ENCODE data around the gene CDH2.

The CDH2 gene

GRCh38 chr18:27969206-27969605, 207.7 kb downstream of the CDH2 start:
- DNase-seq = no peak
- H3K4me3 ChIP-seq (ENCODE audit: low read depth, low read length) = no peak overlapping the region
- TF ChIP-seq CTCF (IDR thresholded peaks at IDR 0.05; ENCODE audit: low read depth, low read length) = no peak
- no peaks in the 10 kb centered on the region for H3K9me3 ChIP-seq
- H3K27me3 ChIP-seq = no peaks in the 10 kb centered on the region
- H3K4me1 ChIP-seq = no peaks in the 10 kb centered on the region
- peaks cover 5% of the 10 kb centered on the region; the same call in 1 of the 2 replicates for H3K36me3 ChIP-seq

- no peak overlapping the region for H3K4me3 ChIP-seq (ENCODE audit: low read depth, low read length)
- H3K36me3 ChIP-seq = peaks cover 7% of the 10 kb centered on the region
- H3K4me1 ChIP-seq = no peaks in the 10 kb centered on the region
- no peaks in the 10 kb centered on the region for H3K27me3 ChIP-seq
- TF ChIP-seq CTCF (IDR thresholded peaks at IDR 0.05; ENCODE audit: low read depth, low read length) = no peak
- no peaks in the 10 kb centered on the region for H3K9me3 ChIP-seq
- DNase-seq = no peak
Measured at GRCh38 chr18:27967913-27968824, 208.8 kb downstream of the CDH2 start.

- no peak for DNase-seq
- Histone ChIP-seq H3K36me3 (peaks cover 11% of the 10 kb centered on the region), H3K9me3 (no peaks in the 10 kb centered on the region), H3K27me3 (no peaks in the 10 kb centered on the region), H3K4me1 (no peaks in the 10 kb centered on the region), H3K4me3 (ENCODE audit: low read depth, low read length) (no peak overlapping the region)
- TF ChIP-seq CTCF (IDR thresholded peaks at IDR 0.05; ENCODE audit: low read depth, low read length) = no peak
Measured at GRCh38 chr18:27966881-27967280, 210.0 kb downstream of the CDH2 start.

- no peak overlapping the region for H3K4me3 ChIP-seq (ENCODE audit: low read depth, low read length)
- peaks cover 14% of the 10 kb centered on the region for H3K36me3 ChIP-seq
- no peaks in the 10 kb centered on the region for H3K4me1 ChIP-seq
- no peak for DNase-seq
- H3K9me3 ChIP-seq = no peaks in the 10 kb centered on the region
- no peak for TF ChIP-seq CTCF (IDR thresholded peaks at IDR 0.05; ENCODE audit: low read depth, low read length)
- no peaks in the 10 kb centered on the region for H3K27me3 ChIP-seq
Measured at GRCh38 chr18:27964811-27965210, 212.1 kb downstream of the CDH2 start.

DNA sequence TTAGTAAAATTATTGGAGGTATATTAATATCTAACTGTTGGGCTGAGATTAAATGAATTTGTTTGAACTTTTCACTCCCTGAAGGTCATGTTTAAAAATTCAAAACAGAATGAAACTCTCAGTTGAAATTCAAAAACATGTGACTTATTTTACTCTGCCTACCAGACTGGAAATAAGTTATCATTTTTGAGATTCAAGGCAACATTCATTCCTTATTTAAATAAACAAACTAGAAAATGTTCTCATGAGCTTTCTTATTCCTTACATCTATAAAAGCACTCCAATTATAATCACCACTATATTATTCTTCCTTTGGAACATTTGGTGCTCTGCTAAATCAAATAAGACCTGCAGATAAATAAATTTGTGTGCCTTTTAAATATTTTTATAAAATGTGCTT, 217.8 kb downstream of the CDH2 start:
- no peaks in the 10 kb centered on the region for H3K27me3 ChIP-seq
- no peaks in the 10 kb centered on the region for H3K9me3 ChIP-seq
- H3K36me3 ChIP-seq = peaks cover 9% of the 10 kb centered on the region
- no peak overlapping the region for H3K4me3 ChIP-seq (ENCODE audit: low read depth, low read length)
- DNase-seq = no peak
- H3K4me1 ChIP-seq = no peaks in the 10 kb centered on the region
- no peak for TF ChIP-seq CTCF (IDR thresholded peaks at IDR 0.05; ENCODE audit: low read depth, low read length)

DNA sequence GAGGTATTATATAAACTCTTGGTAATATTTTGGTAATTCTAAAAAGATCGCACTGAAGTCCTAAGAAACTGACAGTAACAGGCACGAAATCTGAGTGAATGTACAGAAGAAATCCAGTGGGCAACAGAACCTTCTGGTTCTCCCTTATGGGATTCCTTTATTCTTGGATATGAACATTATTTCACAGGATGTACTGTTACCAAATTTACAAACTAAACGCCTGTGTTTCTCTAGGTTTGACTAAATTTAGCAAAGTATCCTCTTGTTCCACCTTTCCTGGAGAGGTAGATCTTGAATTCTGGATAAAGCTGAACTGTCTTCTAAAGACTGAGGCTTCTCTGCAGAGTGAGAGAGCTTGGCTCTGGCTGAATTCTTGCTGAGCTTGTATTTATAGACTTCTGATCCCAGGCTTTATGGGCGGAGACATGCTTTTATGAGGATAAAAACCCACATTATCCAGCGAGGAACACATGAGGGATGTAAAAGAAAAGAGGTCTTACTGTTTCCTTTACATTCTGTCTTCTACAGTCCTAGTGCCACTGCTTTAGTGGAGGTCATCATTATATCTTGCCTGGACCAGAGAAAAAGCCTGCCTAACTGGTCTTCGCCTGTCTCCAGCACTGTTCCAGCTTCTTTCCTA, 220.8 kb downstream of the CDH2 start:
- Histone ChIP-seq H3K4me1 (no peaks in the 10 kb centered on the region), H3K4me3 (ENCODE audit: low read depth, low read length) (no peak overlapping the region), H3K36me3 (no peaks in the 10 kb centered on the region; the same call in 1 of the 2 replicates), H3K27me3 (no peaks in the 10 kb centered on the region), H3K9me3 (no peaks in the 10 kb centered on the region)
- TF ChIP-seq CTCF (IDR thresholded peaks at IDR 0.05; ENCODE audit: low read depth, low read length) = no peak
- DNase-seq = no peak
